Measurements from ENCODE around the gene MICU1. TPM values are rescaled to one million over a fixed set of nuclear protein-coding genes. Genes with fewer than 3 reads are reported as not detected.
A peak's percentile ranks its signal among the peaks of the same experiment; 100 is the strongest.

The MICU1 gene
- total RNA-seq, 1 donor from 2014 or later: 79.8 TPM

DNA sequence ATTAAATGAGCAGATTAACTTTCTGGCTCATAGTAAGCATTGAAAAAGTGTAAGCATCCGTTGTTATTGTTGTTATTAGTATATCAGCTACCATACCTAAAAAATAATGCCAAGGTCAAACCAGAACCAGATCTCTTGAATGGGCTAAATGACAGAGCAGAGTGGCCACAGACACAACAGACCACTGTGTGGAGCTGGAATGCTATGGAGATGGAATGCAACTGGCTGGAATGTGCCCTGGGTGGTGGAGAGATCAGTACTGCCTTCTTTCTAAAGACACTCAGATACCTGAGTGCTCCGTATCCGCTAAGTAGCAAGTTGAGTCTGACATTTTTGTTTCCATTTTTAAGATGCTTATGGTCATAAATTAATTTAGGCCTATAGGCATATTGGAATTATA is 250.7 kb downstream of the MICU1 start:
- peaks cover 2% of the 10 kb centered on the region for H3K27me3 Mint-ChIP-seq (ENCODE audit: insufficient read depth, low read depth)
- Histone ChIP-seq H3K36me3 (no peaks in the 10 kb centered on the region), H3K79me2 (ENCODE audit: low read depth) (no peaks in the 10 kb centered on the region), H2AFZ (replicated peaks) (no peak overlapping the region), H3K9ac (no peak overlapping the region), H3K4me2 (no peak overlapping the region), H3F3A (ENCODE audit: low read depth) (peaks cover 26% of the 10 kb centered on the region), H3K27me3 (no peaks in the 10 kb centered on the region), H3K4me3 (no peak overlapping the region), H3K4me1 (peaks cover 26% of the 10 kb centered on the region), H4K20me1 (ENCODE audit: low read depth) (no peaks in the 10 kb centered on the region), H3K9me3 (ENCODE audit: low read depth) (no peaks in the 10 kb centered on the region), H3K27ac (no peak overlapping the region)
- H3K4me1 Mint-ChIP-seq: peaks cover 39% of the 10 kb centered on the region
- H3K36me3 Mint-ChIP-seq: peaks cover 7% of the 10 kb centered on the region
- peak; percentile 50 for DNase-seq (ENCODE audit: low spot score)
- H3K9me3 Mint-ChIP-seq: no peaks in the 10 kb centered on the region
- peak overlapping the region; percentile 11 for H3K27ac Mint-ChIP-seq
- no peak overlapping the region for H3K4me3 Mint-ChIP-seq
- TF ChIP-seq EZH2 (IDR thresholded peaks at IDR 0.05): no peak
- no peak for TF ChIP-seq EZH2phosphoT487 (IDR thresholded peaks at IDR 0.05)
- TF ChIP-seq CTCF (IDR thresholded peaks at IDR 0.05): no peak

DNA sequence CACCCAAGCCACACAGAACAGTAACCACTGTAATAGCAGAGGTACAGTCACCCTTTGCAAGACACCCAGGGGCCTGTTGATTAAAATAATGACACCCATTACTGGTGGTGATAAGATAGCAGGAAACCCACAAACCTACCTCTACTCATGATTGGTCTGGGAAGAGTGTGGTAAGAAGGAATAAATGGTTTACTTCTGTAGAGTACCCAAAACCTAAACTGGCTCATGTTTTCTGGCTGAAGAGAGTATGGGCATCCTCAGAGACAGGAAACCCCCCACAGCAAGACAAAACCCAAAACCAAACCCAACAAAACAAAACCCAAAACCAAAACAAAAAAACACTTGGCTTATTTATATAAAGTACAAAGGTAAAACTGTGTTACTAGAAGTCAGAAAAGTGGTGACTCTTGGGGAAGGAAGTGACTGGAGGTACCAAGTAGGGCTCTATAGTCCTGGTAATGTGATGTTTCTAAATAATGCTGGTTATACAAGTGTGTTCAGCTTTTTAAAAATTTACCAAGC is 255.6 kb downstream of the MICU1 start:
- Histone ChIP-seq H3K27me3 (no peaks in the 10 kb centered on the region), H3K9me3 (ENCODE audit: low read depth) (no peaks in the 10 kb centered on the region), H3K4me1 (peaks cover under 1% of the 10 kb centered on the region), H3K9ac (no peak overlapping the region), H2AFZ (replicated peaks) (no peak overlapping the region), H3K36me3 (no peaks in the 10 kb centered on the region), H3F3A (ENCODE audit: low read depth) (no peaks in the 10 kb centered on the region), H4K20me1 (ENCODE audit: low read depth) (no peaks in the 10 kb centered on the region), H3K4me2 (no peak overlapping the region), H3K79me2 (ENCODE audit: low read depth) (no peaks in the 10 kb centered on the region), H3K4me3 (no peak overlapping the region), H3K27ac (no peak overlapping the region)
- Mint-ChIP-seq H3K9me3 (no peaks in the 10 kb centered on the region), H3K4me3 (no peak overlapping the region), H3K27me3 (ENCODE audit: insufficient read depth, low read depth) (peaks cover 8% of the 10 kb centered on the region), H3K27ac (no peak overlapping the region), H3K4me1 (peaks cover 10% of the 10 kb centered on the region), H3K36me3 (peaks cover 10% of the 10 kb centered on the region)
- TF ChIP-seq EZH2 (IDR thresholded peaks at IDR 0.05): no peak
- TF ChIP-seq CTCF (IDR thresholded peaks at IDR 0.05): no peak
- no peak for TF ChIP-seq EZH2phosphoT487 (IDR thresholded peaks at IDR 0.05)
- no peak for DNase-seq (ENCODE audit: low spot score)

- H3K36me3 ChIP-seq: no peaks in the 10 kb centered on the region
- no peak overlapping the region for H3K9ac ChIP-seq
- H4K20me1 ChIP-seq (ENCODE audit: low read depth): no peaks in the 10 kb centered on the region
- no peak overlapping the region for H3K27ac Mint-ChIP-seq
- H3K4me1 ChIP-seq: no peaks in the 10 kb centered on the region
- no peak for DNase-seq (ENCODE audit: low spot score)
- TF ChIP-seq EZH2 (IDR thresholded peaks at IDR 0.05): no peak
- TF ChIP-seq EZH2phosphoT487 (IDR thresholded peaks at IDR 0.05): no peak
- no peak for TF ChIP-seq CTCF (IDR thresholded peaks at IDR 0.05)
- H3K27ac ChIP-seq: no peak overlapping the region
- H3K9me3 ChIP-seq (ENCODE audit: low read depth): no peaks in the 10 kb centered on the region
- H3K4me3 ChIP-seq: no peak overlapping the region
- peaks cover 6% of the 10 kb centered on the region for H3K27me3 Mint-ChIP-seq (ENCODE audit: insufficient read depth, low read depth)
- H3K27me3 ChIP-seq: no peaks in the 10 kb centered on the region
- H3K4me1 Mint-ChIP-seq: peaks cover 14% of the 10 kb centered on the region
- H3K9me3 Mint-ChIP-seq: no peaks in the 10 kb centered on the region
- no peak overlapping the region for H3K4me3 Mint-ChIP-seq
- H3F3A ChIP-seq (ENCODE audit: low read depth): no peaks in the 10 kb centered on the region
- no peak overlapping the region for H3K4me2 ChIP-seq
- no peak overlapping the region for H2AFZ ChIP-seq (replicated peaks)
- H3K36me3 Mint-ChIP-seq: peaks cover 9% of the 10 kb centered on the region
- H3K79me2 ChIP-seq (ENCODE audit: low read depth): no peaks in the 10 kb centered on the region
These were observed 258.4 kb downstream of the MICU1 start for GRCh38 chr10:72367301-72367960.

Data from neural progenitor cell (in vitro differentiated cells).